Omental fat pad (tissue), 4 donors: Measurements from ENCODE around the gene TP53RK. TPM values are rescaled to one million over a fixed set of nuclear protein-coding genes. Genes with fewer than 3 reads are reported as not detected.

Experiments used
- ATAC-seq: fragments of 150-250 bp; one replicate; pipeline ENCODE4 v1.9.1; 2016; ENCODE audit warnings: mild to moderate bottlenecking, moderate library complexity; ENCODE audit not compliant: low FRiP score
- DNase-seq: peaks from one replicate; pipeline ENCODE4 v3.0.0-alpha.2; 2019; ENCODE audit warnings: low spot score
- CTCF ChIP-seq, 3 donors: fragments of 450-650 bp; IDR thresholded peaks; one replicate each; pipeline ENCODE4 v1.5.1; 2016 to 2017; ENCODE audit warnings: antibody characterized with exemption in 3 of 3, mild to moderate bottlenecking in 3 of 3, moderate library complexity in 2 of 3
- total RNA-seq, 4 donors: library from RNA; depleted of rRNA; stranded (reverse); fragments of >200 nt; gene quantifications; one replicate each; pipeline ENCODE4 v1.1.0, GENCODE V29; 2016

TP53RK gene
- total RNA-seq, 4 donors from 2014 or later = 14.2 to 26.2 (median 15.7) TPM

- DNase-seq (no peak), ATAC-seq (no peak)
- TF ChIP-seq CTCF (IDR thresholded peaks at IDR 0.05) = no peak
Measured at GRCh38 chr20:46722450-46722849, 33.2 kb upstream of the TP53RK start.

GRCh38 chr20:46721476-46721875 is 32.2 kb upstream of the TP53RK start:
- no peak for DNase-seq
- no peak for TF ChIP-seq CTCF (IDR thresholded peaks at IDR 0.05)
- ATAC-seq = no peak

GRCh38 chr20:46720776-46721425 is 31.7 kb upstream of the TP53RK start:
- no peak for TF ChIP-seq CTCF (IDR thresholded peaks at IDR 0.05)
- no peak for DNase-seq
- ATAC-seq = no peak

- DNase-seq = no peak
- no peak for ATAC-seq
- TF ChIP-seq CTCF (IDR thresholded peaks at IDR 0.05) = no peak
Measured at GRCh38 chr20:46720019-46720418, 30.8 kb upstream of the TP53RK start.

DNA sequence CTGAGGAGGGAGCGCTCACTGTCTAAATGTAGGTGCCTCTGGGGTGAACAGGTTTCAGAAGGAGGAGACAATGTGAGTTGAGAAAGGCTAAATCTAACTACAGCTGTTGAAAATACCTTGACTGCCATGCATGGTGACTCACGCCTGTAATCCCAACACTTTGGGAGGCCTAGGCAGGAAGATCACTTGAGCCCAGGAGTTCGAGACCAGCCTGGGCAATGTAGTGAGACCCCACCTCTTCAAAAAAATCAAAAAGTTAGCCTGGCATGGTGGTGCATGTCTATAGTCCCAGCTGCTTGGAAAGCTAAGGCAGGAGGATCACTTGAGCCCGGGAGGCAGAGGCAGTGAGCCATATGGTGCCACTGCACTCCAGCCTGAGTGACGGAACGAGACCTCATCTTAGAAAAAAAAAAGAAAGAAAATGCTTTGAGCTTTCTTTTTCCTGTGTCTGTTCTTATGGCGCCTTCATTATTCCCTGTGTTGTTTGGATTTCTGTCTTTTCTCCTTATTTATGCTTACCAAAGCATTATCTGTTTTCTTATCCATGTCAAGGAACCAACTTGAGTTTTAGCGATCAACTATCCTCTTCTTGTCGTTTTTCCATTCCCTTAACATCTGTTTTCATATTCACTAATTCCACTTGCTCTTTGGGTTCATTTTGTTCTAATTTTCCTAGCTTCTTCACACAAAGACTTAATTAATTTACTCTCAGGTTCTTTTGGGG is 28.7 kb upstream of the TP53RK start:
- no peak for DNase-seq
- no peak for ATAC-seq
- no peak for TF ChIP-seq CTCF (IDR thresholded peaks at IDR 0.05)

- ATAC-seq (peak; percentile 84), DNase-seq (peak; percentile 23)
- TF ChIP-seq CTCF (IDR thresholded peaks at IDR 0.05) = no peak
Measured at GRCh38 chr20:46715292-46715756, 26.1 kb upstream of the TP53RK start.
